Endothelial cell of hepatic sinusoid (primary cell): ENCODE results near the gene LPCAT3.

Experiments used
- in situ Hi-C: cut with HindIII; loops from 2 replicates; pipeline ENCODE4 v1.10.0; 2017; ENCODE audit warnings: low sequenced_read_pairs

LPCAT3 gene

DNA sequence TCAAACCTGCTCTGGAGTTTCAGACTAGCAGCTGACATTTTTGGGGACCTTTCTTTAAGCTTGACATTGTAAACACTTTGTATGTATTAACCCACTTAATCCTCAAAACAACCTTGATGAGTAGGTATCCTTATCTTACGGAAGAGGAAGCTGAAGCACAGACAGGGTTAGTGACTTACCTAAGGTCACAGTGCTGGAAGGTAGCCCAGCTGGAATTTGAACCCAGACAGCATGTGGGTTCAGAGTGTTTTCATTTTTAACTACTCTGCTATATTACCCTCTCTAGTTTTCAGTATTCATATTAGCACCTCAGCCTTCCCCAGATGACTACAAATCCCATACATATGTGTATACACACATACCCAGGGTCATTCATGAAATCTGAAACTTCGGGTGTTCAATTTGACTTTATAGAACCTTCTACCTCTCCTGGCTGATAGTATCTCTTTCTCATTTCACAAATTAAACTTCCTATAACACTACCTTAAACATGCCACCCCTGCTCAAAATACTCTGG is 13.9 kb downstream of the LPCAT3 start:
- in situ Hi-C loops = loop anchor here (5.0 kb wide), 1 partner anchor 53 kb away; no protein-coding TSS in a partner anchor

DNA sequence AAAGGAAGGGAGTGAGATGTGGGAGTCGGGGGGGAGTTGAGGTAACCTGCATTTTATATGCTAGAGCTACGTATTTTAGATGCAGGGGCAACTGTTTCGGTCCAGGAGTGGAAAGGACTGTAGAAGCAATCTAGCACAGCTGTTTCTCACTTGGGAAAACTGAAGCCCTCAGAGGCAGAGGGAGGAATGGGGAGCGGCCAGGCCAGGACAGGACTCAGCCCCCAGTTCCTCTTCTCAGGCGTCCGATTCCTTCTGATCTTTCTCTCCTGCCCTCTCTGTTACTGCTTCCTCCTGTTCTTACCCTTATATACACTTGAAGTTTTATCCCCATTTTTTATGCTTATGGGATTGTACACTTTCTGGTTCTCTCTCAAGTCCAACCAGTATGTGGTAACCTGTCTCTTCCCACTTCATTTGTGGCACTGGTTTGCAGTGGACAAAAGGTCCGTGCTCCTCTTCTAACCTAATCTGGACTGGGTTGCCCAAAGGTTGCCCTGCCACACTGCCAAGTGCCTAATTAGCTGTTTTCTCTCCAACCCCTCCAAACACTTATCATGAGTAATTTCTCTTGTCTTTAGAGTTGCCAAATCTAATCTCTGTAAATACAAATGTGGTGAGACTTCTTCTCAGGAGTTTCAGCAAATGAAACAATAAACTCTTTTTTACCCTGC is 16.2 kb downstream of the LPCAT3 start:
- in situ Hi-C loops = loop anchor here (5.0 kb wide), 1 partner anchor 55 kb away; no protein-coding TSS in a partner anchor

DNA sequence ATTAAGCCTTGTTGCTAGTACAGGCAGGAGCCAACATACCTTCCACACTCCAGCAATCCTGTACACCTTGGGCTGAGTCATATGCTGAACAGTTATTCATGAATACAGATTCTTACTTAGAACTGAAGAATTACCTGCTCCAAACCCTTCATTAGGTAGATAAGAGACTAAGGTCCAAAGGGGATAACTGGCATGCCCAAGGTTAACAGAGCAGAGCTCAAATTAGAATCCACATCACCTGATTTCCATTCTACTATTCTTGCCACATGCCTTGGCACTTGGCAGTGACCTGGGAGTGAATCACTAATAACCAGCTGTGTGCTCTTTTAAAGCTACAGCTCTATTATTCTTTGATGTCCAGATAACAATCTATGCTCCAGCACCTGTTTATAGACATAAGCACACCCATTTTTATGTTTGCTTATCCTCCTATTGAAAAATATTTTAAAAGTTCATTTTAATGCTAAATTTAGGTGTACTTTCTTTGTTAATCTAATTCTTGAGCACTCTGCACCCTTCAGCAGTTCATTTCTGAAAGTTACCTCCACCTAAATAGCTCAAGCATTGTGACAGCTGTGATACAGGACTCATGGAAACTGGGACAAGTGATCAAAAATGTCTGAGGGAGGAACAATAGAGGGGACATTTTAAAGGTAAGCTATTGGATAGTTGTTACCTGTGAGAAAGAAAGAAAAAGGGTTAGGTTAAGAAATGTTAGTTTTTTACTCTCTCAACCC is 19.4 kb downstream of the LPCAT3 start:
- in situ Hi-C loops = no loop called here

DNA sequence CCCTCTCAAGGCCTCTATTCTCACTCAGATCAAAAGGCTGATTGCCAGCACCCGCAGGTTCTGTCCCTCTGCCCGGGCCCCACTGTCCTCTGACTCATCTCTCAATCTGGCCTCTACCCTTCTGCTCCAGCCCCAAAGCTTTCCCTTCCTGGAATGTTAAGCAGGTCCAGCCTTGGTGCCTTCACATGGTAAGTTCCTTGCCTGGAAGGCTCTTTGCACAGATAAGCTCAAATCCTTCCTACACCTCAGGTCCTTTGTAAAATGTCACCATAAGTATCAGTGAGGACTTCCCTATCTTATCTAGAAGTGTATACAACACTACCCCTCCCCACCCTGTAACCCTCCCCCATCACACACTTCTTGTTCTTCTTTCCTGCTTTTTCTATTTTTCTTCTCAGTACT is 22.2 kb downstream of the LPCAT3 start:
- in situ Hi-C loops = no loop called here

DNA sequence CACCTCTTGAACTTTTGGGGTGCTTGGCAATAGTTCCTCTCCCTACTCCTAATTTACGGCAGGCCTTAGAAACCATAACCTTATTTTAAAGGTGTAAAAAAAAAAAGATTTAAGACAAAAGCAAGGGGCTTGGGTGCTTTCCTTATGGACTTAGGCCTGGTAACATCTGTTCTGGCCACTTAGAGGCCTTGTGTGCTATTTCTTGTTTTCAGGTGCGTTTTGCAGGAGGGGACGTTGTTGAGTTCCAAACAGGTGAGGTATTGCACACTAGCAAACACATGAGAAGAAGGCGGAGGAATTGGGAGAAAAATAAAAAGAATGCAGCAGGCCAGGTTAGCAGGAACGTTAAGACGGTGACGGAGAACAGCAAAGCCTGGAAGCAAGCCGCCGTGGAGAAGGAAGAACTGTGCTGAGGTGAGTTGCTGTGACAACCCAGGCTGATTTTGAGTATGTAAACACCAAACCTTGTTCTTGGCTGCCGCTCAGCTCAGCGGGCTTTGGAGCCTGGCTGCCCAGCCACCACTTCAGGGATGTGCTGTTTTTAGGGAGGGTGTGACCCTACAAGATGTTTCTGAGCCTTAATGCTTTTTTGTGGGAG is 30.2 kb downstream of the LPCAT3 start:
- in situ Hi-C loops = no loop called here

DNA sequence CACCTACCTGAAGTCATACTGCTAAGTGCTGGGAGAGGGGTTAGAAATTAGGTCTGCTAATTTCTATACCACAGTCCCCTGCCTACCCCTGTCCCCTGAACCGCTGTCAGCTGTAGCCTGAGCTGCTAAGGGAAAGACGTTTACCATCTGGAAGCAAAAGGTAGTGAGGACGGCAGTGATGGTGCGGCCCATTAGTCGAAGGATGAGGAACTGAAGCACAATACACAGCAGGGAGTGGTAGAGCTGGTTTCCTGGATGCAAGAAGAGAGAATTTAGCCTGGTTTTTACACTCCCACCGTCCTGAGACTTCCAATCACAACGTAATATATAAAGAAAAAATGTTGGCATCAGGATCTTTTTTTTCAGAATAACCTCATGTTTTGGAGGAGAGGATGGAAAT is 35.7 kb downstream of the LPCAT3 start:
- in situ Hi-C loops = no loop called here

DNA sequence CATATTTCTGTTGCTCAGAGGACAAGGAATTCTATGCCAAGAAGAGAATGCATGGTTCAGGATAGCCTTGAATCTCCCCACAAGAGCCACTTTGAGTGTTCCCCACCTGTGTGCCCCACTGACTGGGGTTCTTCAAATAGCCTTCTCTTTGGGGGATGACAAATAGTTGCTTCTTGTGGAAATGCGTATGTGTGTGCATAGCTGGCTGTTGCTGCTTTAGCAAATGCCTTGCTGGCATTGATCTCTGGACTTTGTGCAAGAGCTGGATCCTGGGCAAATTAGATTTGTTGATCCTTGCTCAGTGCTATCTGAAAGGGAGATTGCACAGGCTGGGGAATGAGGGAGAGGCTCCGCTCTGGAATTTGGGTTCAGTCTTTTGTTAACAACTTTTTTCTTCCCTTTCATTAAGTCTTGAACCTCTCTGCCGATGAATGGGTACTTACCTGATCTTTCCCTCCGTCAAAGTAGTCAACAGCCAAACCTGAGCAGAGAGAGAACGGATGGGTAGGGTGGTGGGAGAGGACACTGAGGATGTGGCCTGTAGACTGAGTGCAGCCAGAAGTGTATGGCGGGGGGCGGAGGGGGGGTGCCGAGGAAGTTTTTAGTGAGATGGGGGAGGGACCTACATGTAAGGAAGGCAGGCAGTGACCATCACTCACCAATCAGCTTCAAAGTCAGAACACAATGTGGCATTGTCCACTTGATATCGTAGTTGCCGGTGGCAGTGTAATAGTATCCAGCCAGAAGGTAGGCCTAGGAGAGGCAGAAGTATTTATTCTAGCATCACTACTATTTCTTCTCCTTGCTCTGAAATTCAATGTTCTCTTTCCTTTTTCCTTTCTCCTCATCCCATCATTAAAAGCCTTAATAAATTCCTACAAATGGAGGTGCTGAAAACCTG is 36.9 kb downstream of the LPCAT3 start:
- in situ Hi-C loops = no loop called here

DNA sequence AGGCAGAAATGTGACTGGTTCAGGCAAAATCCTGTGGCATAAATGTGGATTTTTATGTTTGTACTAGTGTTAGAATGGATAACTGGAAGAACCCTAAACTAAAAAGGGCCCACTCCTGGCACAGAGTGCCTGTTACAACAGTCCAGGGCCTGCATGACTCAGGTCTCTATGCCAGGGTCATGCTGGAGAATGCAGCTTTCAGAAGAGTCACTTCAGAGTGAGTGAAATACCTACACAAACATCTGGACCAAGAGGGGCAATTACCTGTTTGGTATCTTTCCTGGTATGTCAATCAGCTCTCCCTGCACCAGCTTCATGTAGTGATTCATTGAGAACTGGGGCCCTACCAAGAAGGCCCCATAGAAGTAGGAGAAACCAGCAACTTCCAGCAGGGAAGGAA is 37.5 kb downstream of the LPCAT3 start:
- in situ Hi-C loops = no loop called here

DNA sequence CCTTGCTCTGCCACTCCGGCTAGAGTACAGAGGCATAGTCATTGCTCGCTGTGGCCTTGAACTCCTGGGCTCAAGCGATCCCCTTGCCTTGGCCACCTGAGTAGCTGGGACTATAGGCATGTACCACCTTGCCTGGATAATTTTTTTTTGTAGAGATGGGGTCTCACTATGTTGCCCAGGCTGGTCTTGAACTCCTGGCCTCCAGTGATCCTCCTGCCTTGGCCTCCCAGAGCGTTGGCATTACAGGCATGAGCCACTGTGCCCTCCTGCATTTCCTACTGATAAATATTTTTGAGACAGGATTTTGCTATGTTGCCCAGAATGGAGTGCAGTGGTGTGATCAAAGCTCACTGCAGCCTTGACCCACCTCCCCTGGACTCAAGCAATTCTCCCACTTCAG is 38.2 kb downstream of the LPCAT3 start:
- in situ Hi-C loops = no loop called here

DNA sequence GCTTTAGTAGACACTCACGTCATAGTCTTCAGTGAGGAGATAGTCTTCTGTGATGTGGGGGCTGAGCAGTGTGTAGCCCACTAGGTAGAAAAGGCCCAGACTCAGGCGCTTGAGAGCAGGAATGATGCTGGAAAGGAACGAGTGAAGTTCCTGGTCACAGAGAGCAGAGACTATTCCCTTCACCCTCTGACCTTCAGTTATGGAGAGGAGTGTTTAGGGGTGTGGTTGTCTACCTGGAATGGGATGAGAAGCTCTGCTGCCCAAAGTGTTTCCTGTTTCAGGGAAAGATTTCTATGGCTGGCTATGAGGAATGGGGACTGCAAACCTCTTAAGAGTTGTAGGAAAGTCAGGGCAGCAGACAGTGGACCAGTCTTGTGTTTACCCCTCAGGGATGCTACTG is 38.8 kb downstream of the LPCAT3 start:
- in situ Hi-C loops = no loop called here

DNA sequence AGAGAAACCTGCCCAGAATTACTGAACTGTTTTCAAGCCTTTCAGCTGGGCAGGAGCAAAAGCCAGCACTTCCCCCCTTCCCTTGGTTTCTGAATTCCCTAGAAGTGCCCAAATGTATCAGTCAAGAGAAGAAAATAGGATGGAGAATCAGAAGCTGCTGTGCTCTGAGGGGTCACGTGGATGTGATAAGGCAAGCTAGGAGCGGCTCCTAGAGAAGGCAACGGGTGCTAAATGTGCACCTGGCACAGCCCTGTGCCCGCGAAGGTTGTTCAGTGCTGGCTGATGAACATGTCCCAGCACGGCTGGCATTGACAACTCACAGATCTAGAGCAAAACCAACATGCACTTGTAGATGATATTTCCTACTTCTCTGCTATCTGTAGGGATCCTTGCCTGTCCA is 39.3 kb downstream of the LPCAT3 start:
- in situ Hi-C loops = no loop called here

DNA sequence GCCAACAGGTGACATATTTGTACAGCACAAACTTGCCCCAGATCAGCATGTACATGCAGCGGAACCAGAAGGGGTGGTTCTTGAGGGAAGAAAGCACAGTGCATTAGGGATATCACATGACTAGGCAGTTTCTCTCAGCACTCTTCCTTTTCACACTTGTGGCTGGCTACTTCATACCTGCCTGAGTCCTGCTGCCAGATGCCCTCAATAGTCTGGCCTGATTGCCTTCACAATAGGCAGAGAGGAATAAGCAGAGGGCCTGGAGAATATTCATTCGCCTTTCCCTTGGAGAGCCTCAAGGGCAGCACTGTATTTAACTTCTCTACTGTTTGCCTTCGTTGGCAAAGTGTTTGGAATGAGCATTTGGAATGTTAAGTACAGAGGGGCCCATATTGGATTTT is 39.7 kb downstream of the LPCAT3 start:
- in situ Hi-C loops = no loop called here

DNA sequence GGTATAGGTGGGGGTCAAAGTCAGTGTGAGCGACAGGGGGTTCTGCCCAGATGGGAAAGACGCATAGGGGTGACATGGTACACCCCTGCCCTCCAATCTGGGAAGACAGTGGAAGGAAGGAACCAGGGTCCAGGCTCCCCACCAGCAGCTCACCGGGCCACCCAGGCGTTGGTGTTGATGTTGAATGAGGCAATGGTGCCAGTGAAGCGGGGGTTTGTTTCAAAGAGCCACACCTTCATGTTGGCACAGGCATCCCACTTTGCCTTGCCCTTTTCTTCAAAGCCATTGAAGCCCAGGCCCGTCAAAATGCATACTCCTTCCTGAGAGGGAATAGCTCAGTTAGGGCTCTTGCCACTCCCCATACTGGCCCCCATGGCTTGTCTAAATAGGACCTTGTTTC is 40.1 kb downstream of the LPCAT3 start:
- in situ Hi-C loops = no loop called here

DNA sequence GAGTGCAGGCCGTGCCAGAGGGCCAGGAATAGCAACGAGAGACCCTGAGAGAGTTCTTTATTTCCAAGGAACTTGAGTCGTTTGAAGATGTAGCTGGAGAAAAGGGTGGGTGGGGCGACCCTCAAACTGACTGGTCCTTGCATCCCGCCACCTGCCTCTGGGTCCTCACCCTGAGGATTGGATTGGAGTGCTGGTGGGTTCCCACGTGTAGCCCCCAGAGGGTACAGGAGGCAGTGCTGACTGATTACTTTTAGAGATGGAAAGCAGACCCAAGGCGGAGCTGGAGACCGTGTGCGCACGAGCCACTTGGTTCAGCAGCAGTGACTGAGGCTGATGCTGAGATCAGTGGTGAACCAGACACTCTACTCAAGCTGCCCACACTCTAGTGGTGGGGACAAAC is 40.6 kb downstream of the LPCAT3 start:
- in situ Hi-C loops = no loop called here

DNA sequence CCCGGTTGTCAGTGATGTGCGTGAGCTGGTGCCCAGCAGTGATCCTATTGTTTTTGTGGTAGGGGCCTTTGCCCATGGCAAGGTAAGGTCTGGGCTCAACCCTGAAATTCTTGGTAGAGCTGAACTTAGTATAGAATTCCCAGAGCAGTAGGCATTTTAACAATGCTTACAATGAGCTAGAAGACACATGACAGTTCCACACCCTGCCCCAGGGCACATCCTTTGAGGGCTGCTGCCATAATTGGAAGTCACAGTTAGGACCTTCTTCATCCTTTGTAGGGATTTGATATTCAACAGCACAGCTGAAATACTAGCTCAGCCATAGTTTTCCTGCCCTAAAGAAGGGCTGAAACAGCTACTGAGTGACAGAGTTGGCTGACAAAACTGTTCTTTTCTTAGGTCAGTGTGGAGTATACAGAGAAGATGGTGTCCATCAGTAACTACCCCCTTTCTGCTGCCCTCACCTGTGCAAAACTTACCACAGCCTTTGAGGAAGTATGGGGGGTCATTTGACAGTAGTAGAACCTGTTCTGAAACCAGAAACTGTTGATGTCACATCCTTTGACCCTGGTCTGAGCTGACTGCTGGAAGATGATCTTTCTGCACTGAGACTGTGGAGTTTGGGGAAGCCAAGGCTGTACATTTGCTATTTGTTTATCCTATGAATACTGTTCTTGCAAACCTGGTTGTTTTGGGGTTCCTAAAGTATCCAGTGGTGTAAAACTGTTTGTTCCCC is 42.8 kb downstream of the LPCAT3 start:
- in situ Hi-C loops = no loop called here

DNA sequence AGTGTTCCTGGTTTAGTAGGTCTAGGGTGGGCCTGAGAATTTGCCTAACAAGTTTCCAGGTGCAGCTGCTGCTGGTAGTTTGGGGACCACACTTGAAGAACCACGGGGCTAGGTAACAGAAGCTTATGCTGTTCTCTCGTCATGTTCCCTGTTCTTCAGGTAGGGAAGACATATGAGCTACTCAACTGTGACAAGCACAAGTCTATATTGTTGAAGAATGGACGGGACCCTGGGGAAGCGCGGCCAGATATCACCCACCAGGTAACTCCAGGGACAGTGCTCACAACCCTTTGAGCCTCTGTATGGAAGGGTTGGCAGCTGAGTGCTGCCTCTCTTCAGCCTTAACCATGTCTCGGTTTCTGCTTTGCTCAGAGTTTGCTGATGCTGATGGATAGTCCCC is 44.1 kb downstream of the LPCAT3 start:
- in situ Hi-C loops = no loop called here

DNA sequence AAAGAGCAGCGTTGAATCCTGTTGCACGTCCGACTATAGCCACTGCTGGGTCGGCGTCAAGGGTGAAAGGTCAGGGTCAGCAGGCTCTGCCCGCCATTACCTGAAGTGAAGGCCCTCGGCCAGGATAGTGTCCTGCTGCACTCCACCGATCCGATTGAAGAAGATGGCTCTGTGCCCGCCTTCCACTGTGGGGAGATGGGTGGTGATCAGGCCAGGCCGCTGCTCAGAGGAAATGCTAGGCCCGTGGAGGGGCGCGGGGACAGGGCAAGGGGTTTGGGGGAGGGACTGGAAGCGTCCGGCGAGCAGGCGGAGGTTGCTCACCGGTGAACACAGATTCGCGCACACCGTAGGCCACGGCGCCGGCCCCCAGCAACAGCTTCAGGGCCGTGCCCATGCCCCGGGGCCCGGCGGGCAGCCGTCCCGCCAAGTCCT is 48.2 kb downstream of the LPCAT3 start:
- in situ Hi-C loops = no loop called here

DNA sequence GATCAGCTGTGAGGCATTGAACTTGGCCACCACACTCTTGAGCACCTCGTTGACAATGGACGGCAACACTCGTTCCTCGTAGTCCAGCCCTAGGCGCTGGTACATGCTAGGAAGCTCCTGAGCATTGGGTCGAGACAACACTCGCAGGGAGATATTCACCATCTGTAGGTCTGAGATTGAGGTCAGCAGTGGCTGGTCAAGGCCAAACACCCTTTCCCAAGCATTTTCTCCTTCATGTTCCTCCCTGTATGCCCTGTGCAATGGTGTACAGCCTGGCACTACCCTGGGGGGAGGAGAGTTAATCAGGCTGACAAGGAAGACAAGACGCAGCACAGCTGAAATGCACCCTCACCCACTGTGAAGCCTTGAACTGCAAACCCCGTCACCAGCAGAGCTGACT is 49.9 kb downstream of the LPCAT3 start:
- in situ Hi-C loops = loop anchor here (5.0 kb wide), 1 partner anchor 39 kb away; no protein-coding TSS in a partner anchor

DNA sequence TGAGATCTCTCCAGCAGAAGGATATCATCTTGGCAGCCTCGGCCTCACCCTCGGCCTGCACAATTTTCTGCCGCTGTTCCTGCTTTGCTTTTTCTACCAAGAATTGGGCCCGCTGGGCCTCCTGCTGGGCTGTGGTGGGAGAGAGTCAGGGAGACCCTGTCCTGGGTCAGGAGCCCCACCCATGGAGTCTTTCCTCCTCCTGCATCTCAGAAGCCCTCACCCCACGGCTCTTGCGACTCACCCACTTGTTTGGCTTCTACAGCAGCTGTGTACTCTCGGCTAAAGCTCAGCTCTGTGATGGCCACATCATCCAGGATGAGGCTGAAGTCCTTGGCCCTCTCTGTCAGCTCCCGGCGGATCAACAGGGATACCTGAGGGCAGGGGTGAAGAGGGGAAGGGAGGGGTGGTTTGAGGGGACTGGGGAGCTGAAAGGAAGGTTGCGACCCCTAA is 50.6 kb downstream of the LPCAT3 start:
- in situ Hi-C loops = loop anchor here (5.0 kb wide), 1 partner anchor 40 kb away; no protein-coding TSS in a partner anchor

DNA sequence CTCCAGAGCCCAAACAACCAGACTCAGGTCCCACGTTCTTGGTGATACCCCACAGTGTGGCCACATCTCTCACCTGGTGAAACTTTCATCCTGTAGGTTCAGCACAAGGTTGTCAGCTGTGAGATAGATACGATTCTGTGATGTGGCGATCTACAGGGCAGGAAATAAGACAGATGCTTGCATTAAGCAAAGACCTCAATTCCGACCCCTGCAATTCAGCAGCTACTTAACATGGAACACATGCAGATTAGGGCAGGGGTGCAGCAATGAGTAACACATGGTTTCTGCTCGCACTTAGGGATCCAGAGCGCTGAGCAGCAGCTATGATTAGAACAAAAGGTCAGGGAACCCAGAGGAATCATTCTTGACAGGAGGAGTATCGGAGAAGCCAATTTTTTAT is 51.9 kb downstream of the LPCAT3 start:
- in situ Hi-C loops = loop anchor here (5.0 kb wide), 1 partner anchor 41 kb away; no protein-coding TSS in a partner anchor
